GM18861 (cell line): ENCODE data around the gene LIN28B.
"Not testable (repeated sequence)": the region's sequence is repeated elsewhere in the genome, so short reads cannot be mapped to it uniquely, and the experiment has no call there.

Source experiments
- ATAC-seq: cut with Tn5 transposase; IDR thresholded peaks from one replicate; pipeline ENCODE4 v1.9.1; 2021; ENCODE audit not compliant: unreplicated experiment

Gene LIN28B

DNA sequence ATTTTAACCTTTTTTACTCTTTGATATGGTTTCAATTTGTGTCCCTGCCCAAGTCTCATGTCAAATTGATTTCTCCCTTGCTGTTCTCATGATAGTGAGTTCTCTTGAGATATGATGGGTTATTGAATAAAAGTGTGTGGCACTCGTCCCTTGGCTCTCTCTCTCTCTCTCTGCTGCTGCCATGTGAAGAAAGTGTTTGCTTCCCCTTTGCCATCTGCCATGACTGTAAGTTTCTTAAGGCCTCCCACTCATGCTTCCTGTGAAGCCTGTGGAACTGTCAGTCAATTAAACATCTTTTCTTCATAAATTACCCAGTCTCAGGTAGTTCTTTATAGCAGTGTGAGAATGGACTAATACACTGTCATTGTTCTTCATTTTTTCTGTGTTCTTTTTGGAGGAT lies 48.5 kb downstream of the LIN28B start:
- ATAC-seq = no peak

GRCh38 chr6:105013459-105013858 lies 56.6 kb downstream of the LIN28B start:
- ATAC-seq = not testable (repeated sequence)

DNA sequence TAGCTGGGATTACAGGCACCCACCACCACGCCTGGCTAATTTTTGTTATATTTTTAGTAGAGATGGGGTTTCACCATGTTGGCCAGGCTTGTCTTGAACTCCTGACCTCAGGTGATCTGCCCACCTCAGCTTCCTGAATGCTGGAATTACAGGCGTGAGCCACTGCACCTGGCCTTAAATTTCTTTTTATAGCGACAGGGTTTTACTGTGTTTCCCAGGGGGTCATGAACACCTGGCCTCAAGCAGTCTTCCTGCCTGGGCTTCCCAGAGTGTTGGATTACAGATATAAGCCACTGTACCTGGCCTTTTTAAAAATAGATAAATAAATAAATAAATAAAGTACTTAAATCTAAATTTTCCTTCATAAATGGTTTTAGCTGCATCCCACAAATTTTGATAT lies 57.5 kb downstream of the LIN28B start:
- ATAC-seq = no peak

GRCh38 chr6:105014954-105015353 lies 58.0 kb downstream of the LIN28B start:
- ATAC-seq = no peak

- ATAC-seq = no peak
Observed at GRCh38 chr6:105015482-105015881, 58.6 kb downstream of the LIN28B start.

DNA sequence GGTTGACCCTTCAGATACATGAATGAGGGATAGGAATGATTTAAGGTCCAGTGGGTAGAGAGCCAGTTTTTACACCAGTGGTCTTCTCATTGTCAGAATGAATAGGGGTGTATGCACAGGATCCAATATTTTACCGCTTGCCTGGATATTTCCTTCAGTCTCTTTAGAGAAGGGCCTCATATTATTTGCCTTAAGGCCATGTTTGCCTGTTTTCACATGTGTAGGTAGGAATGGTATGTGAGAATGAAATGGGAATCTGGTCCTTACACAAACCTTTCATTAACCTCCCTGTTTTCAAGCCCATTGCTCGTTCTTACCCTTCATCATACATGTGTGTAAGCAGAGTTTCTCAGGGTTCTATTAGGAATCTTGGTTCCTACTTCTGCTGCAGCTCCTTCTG lies 62.4 kb downstream of the LIN28B start:
- ATAC-seq = no peak

GRCh38 chr6:105021399-105021798 lies 64.5 kb downstream of the LIN28B start:
- ATAC-seq = no peak

- no peak for ATAC-seq
Observed at GRCh38 chr6:105022416-105022815, 65.5 kb downstream of the LIN28B start.

GRCh38 chr6:105024803-105025202 lies 67.9 kb downstream of the LIN28B start:
- no peak for ATAC-seq

DNA sequence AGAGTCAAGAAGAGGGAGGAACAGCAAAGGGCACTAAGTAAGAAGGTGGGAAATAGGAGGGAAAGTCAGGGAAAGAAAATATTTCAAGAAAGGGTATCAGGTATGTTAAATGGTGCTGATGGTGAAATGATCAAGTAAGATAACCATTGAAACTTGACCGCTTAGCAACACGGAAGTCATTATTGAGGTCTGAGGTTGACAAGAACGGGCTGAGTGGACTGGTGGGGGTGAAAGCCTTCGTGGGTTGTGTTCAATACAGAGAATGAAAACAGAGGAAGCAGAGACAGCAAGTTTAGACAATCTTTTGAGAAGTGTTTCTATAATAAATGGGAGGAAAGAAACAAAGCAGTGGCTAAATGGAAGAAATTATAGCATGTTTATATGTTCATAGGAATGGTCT lies 72.0 kb downstream of the LIN28B start:
- no peak for ATAC-seq

DNA sequence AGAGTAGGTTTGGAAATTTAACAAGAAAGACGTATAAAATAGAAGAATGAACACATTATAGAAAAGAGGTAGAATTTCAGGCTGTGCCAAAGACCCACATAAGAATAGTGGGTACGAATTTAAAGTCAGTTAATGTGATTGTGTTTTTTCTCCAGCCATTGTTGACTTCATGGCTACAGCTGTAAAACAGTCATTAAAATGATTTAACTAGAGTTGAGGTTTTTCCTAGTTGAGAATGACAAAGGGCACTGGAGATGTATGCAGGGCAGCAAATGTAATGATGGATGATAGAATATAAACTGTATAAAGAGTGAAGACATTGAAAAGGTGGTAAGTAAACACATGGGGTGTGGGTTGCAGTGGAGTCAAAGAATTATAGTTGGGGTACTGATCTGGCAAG lies 72.7 kb downstream of the LIN28B start:
- ATAC-seq = no peak

- ATAC-seq = no peak
Observed at GRCh38 chr6:105034470-105034869, 77.6 kb downstream of the LIN28B start.

DNA sequence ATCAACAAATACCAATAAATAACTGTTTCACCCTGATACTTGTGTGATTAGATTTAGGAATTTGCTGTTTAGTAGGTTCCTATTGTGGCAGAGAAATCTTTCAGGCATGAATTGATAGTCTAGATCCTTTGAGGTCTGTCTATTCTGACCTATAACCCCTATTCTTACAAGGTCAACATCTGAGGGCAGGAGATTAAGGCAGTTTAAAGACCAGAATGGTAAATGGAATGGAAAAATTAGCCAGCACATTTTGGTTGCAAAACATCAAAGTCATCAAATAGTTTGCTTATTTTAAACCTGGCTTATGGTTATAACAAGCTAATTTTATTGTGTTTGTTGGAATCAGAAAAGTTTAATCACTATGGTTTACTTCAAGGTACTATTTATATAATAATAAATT lies 78.4 kb downstream of the LIN28B start:
- no peak for ATAC-seq

GRCh38 chr6:105036351-105036750 lies 79.4 kb downstream of the LIN28B start:
- no peak for ATAC-seq

DNA sequence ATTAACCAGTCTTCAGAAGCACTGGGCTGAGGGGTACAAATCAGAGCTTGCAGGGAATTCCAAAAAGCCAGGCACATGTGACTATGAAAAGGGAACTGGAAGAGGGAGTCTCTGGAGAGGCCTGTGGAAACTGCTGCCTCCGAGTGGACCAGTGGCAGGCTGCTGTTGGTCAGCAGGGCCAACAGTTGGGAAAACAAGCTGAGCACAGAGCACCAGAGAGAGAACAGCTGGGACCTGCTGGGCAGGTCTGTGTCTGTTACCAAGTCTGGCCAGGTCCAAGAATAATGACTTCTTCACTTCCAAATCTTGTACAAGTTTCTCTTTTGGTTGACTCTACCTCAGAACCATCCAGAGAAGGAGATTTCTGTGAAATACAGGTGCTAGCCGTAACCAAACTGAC lies 81.4 kb downstream of the LIN28B start:
- ATAC-seq = no peak

GRCh38 chr6:105041880-105042279 lies 85.0 kb downstream of the LIN28B start:
- no peak for ATAC-seq

GRCh38 chr6:105042648-105043047 lies 85.7 kb downstream of the LIN28B start:
- ATAC-seq = no peak

- no peak for ATAC-seq
Observed at GRCh38 chr6:105043979-105044378, 87.1 kb downstream of the LIN28B start.

DNA sequence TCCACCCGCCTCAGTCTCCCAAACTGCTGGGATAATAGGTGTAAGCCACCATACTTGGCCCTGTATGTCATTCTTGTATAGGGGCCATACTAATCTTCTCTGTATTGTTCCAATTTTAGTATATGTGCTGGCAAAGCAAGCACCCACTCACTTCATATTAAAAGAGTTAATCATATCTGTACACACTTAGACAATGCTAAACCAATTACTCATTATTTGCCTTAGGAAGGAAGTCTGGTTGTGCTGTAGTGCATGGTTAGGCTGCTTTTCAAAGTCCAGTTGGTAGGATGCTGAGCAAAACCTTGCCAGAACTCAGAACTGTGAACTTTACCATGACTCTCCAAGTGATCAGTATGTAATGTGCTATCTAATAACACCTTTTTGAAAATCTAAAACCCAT lies 88.6 kb downstream of the LIN28B start:
- ATAC-seq = no peak

DNA sequence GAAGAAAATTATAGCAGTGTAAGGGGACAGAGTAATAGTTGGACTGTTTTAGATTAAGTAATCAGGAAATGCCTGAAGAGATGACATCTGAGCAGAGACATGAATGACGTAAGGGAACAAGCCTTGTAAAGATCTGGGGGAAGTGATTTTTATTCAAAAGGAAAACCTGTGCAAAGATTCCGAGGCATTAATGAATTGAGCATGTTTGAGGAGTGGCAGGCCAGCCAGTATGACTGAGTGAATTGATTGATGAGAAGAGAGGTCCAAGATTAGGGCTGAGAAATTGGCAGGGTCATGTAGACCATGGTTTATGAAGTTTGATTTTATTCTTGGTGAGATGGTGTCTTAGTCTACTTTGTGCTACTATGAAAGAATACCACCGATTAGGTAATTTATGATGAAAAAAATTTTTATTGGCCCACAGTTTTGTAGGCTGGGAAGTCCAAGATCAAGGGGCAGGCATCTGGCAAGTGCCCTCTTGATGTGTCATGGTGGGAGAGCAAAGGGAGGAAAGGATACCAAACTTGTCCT lies 95.1 kb downstream of the LIN28B start:
- no peak for ATAC-seq

DNA sequence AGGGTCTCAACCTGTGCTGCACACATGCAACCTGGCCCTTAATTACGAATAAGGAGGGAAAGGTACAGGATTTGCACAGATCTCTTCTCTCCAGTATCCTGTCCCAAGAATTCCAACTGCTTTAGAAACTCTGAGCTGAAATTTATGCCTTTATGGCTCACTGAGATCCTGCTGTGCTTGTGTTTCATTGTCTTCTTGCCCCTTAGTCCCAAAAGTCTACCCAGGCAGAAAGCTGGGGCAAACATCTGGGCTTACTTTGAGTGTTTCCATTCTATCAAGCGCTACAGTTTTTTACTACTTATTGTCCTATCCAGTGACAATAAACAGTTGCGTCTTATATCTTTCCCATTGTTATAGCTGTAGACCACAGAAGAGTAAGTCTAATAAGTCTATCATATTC lies 99.7 kb downstream of the LIN28B start:
- ATAC-seq = no peak

DNA sequence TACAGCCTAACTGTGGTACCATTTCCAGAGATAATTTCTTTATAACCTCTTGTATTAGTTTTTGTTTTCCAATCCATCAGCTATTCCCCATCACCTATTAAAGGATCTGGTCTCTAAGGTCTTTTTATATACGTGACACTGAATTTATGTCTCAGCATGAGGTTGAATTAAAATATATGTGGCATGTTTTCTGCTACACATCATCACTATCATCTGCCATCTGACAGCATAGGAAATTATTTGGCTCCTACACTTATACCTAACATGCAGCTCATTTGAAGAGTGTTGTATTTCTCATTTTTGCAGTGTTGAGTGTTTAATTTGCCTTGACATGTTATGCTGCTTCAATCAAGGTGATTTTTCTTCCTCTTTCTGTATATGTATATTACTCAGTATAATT lies 100.3 kb downstream of the LIN28B start:
- ATAC-seq = no peak

DNA sequence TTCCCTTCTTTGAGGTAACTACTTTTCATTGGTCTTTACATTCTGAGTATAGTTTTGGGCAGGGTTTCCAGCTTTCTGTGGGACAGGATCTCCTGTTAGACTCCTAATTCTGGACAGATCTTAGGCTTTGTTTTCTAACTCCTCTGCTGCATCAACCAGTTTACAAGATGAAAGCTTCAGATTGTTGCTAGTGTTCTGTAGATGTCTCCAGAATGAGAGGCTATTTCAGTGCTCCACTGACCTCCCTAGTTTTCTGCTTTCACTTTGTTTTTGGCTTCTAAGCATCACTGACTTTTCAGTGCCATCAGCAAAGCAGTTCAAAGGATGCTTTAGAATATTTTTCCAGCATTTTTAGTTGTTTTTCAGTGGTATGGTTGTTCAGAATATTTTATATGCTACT lies 101.4 kb downstream of the LIN28B start:
- ATAC-seq = no peak

- ATAC-seq = no peak
Observed at GRCh38 chr6:105058846-105059245, 101.9 kb downstream of the LIN28B start.
